HEK293T (cell line): Measurements from ENCODE around the gene TNFRSF21.

ENCODE experiments used
- BHLHE40 ChIP-seq: fragments of 450-650 bp; IDR thresholded peaks from 2 replicates; pipeline ENCODE4 v1.6.1; 2016; ENCODE audit warnings: mild to moderate bottlenecking, moderate library complexity, borderline replicate concordance
- ELF4 ChIP-seq: fragments of 450-650 bp; IDR thresholded peaks from 2 replicates; pipeline ENCODE4 v1.6.1; 2017; ENCODE audit warnings: antibody characterized with exemption
- FOXK2 ChIP-seq: fragments of 450-650 bp; IDR thresholded peaks from 2 replicates; pipeline ENCODE4 v1.6.1; 2016; ENCODE audit warnings: mild to moderate bottlenecking
- FOXM1 ChIP-seq: fragments of 450-650 bp; IDR thresholded peaks from 2 replicates; pipeline ENCODE4 v1.6.1; 2017; ENCODE audit warnings: mild to moderate bottlenecking, borderline replicate concordance
- L3MBTL2 ChIP-seq: fragments of 450-650 bp; conservative IDR thresholded peaks from 2 replicates; pipeline ENCODE4 v1.6.1; 2016; ENCODE audit warnings: mild to moderate bottlenecking
- SP1 ChIP-seq: fragments of 450-650 bp; IDR thresholded peaks from 2 replicates; pipeline ENCODE4 v1.6.1; 2017

DNA sequence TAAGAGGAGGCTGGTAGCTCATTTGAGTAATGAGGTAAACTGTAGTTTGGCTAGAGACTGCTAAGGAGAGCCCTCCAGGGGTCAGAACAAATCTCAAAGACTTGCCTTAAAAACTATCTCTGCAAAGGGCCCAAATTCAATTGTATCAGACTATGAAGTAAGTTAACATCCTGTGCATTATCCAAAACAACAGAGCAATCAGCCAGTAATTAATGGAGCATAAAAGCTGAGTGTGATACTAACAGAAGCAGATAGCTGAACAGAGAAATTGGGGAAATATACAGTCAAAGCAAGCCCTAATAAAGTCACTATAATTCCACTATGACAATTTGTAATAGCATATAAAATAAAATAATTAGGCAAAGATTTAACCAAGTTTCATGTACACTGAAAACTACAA lies 45.8 kb upstream of the TNFRSF21 start:
- TF ChIP-seq FOXM1, result no peak
- TF ChIP-seq ELF4, result no peak
- no peak for TF ChIP-seq BHLHE40
- TF ChIP-seq SP1, result no peak
- TF ChIP-seq L3MBTL2, result no peak
- TF ChIP-seq FOXK2, result no peak
